Measurements from ENCODE around the gene LRRN4. TPM values are rescaled to one million over a fixed set of nuclear protein-coding genes. Genes with fewer than 3 reads are reported as not detected.

LRRN4 gene
- total RNA-seq (2021; ENCODE audit: unreplicated experiment) = 0.10 TPM
- polyA plus RNA-seq (2012) = 0.17 and 0.24 TPM in 2 replicates
- percentile 18 among the genes with signal in this experiment for Bru-seq, nascent RNA
- BruChase-seq, experiment 1, labeled RNA remaining after a 6-hour chase = percentile 12 among the genes with signal in this experiment
- percentile 24 among the genes with signal in this experiment for BruChase-seq, experiment 2, labeled RNA remaining after a 2-hour chase
- long read RNA-seq = 0 reads

- peak within 1 kb of the TSS; percentile 34 for H2AFZ ChIP-seq (ENCODE audit: low read depth, low read length, poor library complexity, severe bottlenecking)
- intact Hi-C loops (cut with micrococcal nuclease) = no loop called here
- H3K4me3 ChIP-seq (replicated peaks in 1 of 2; ENCODE audit: low read depth in 1 of 2, low read length in 2 of 2) = peak within 1 kb of the TSS in 1 of 2 experiments; percentile 47; a peak in 2 of 4 replicates
- peak within 1 kb of the TSS; percentile 15 for H3K27ac ChIP-seq (ENCODE audit: low read depth, low read length)
- H3K79me2 ChIP-seq (ENCODE audit: insufficient read depth, low read length) = no peaks in the 10 kb centered on the region
- no peaks in the 10 kb centered on the region for H3K9me2 ChIP-seq (ENCODE audit: insufficient read depth)
- DNase-seq (ENCODE audit: low read depth, low spot score) (peak; percentile 19), ATAC-seq (peak; percentile 92)
- RAD21 ChIA-PET (ENCODE audit: low non-redundant PET in 1 of 2, low total read pairs in 2 of 2, uncharacterized antibody in 2 of 2, unreplicated experiment in 2 of 2) = no interaction called here
- peaks cover 14 to 32% of the 10 kb centered on the region in 2 experiments for H3K4me1 ChIP-seq (ENCODE audit: control insufficient read depth in 1 of 2, insufficient read depth in 2 of 2, low read length in 2 of 2)
- CTCF ChIA-PET = interaction anchor here (0.7 kb wide), 1 partner anchor 709 kb away, joined by 3 read pairs; no protein-coding TSS in a partner anchor
- no peaks in the 10 kb centered on the region for H3K36me3 ChIP-seq (ENCODE audit: control insufficient read depth in 1 of 2, insufficient read depth in 2 of 2, low read length in 2 of 2)
- TF ChIP-seq RAD21 (IDR thresholded peaks at IDR 0.05; ENCODE audit: low read depth) (no peak), CBX3 (IDR thresholded peaks at IDR 0.05; ENCODE audit: low read depth) (no peak), ZBTB33 (IDR thresholded peaks at IDR 0.05; ENCODE audit: extremely low read depth, insufficient replicate concordance, low read length) (no peak), FOSL1 (IDR thresholded peaks at IDR 0.05; ENCODE audit: low read depth) (peak; percentile 42; the same call in 1 of the 2 replicates), SP1 (IDR thresholded peaks at IDR 0.05; ENCODE audit: low read depth) (peak; percentile 24; the same call in 1 of the 2 replicates), ATF3 (IDR thresholded peaks at IDR 0.05) (no peak), ZFX (IDR thresholded peaks at IDR 0.05) (no peak), MAX (IDR thresholded peaks at IDR 0.05) (no peak), YY1 (IDR thresholded peaks at IDR 0.05; ENCODE audit: extremely low read depth, insufficient replicate concordance, low read depth, low read length) (peak; percentile 13), EGR1 (IDR thresholded peaks at IDR 0.05; ENCODE audit: low read depth) (no peak)
- no TSS peak for BruUV-seq (replicated peaks)
- H4K20me1 ChIP-seq (ENCODE audit: insufficient read depth) = no peaks in the 10 kb centered on the region
- POLR2A ChIA-PET = no interaction called here
- no peaks in the 10 kb centered on the region for H3K27me3 ChIP-seq (ENCODE audit: insufficient read depth, low read length)
- peak within 1 kb of the TSS; percentile 72 for H3K4me2 ChIP-seq (ENCODE audit: low read length)
- H3K9ac ChIP-seq (ENCODE audit: low read length) = peak within 1 kb of the TSS; percentile 34; the same call in 1 of the 2 replicates
- H3K9me3 ChIP-seq (ENCODE audit: control insufficient read depth in 1 of 2, insufficient read depth in 1 of 2, low read depth in 1 of 2, low read length in 2 of 2) = no peaks in the 10 kb centered on the region
These were observed at the start of gene LRRN4 for GRCh38 chr20:6053776-6054688. LRRN4 (minus strand) TSS chr20:6054060; CDS start chr20:6052799, 1,261 bp downstream.

All from HCT116 (cell line).